Neural progenitor cell (in vitro differentiated cells): ENCODE results near the gene HNF4A. TPM values are rescaled to one million over a fixed set of nuclear protein-coding genes. Genes with fewer than 3 reads are reported as not detected.

ENCODE experiments used
- DNase-seq: peaks from one replicate; pipeline ENCODE4 v3.0.0-alpha.2; 2016; ENCODE audit warnings: low spot score
- H2AFZ ChIP-seq: fragments of 200-600 bp; sonication (generic); replicated peaks from 2 replicates; pipeline ENCODE4 v1.6.1; 2016; ENCODE audit warnings: antibody characterized with exemption
- H3F3A ChIP-seq: fragments of 200-600 bp; sonication (generic); 2 replicates; pipeline ENCODE4 v1.6.1; 2016; ENCODE audit warnings: antibody characterized with exemption, low read depth
- H3K27ac ChIP-seq: fragments of 200-600 bp; sonication (generic); 2 replicates; pipeline ENCODE4 v1.5.1; 2016; ENCODE audit warnings: mild to moderate bottlenecking
- H3K27me3 ChIP-seq: fragments of 200-600 bp; sonication (generic); 2 replicates; pipeline ENCODE4 v1.6.1; 2016; ENCODE audit warnings: mild to moderate bottlenecking, moderate library complexity
- H3K36me3 ChIP-seq: fragments of 200-600 bp; sonication (generic); 2 replicates; pipeline ENCODE4 v1.5.1; 2016
- H3K4me1 ChIP-seq: fragments of 200-600 bp; sonication (generic); 2 replicates; pipeline ENCODE4 v1.6.1; 2016; ENCODE audit warnings: mixed run types
- H3K4me2 ChIP-seq: fragments of 200-600 bp; sonication (generic); 2 replicates; pipeline ENCODE4 v1.6.1; 2016
- H3K4me3 ChIP-seq: fragments of 200-600 bp; sonication (generic); 2 replicates; pipeline ENCODE4 v1.5.1; 2016
- H3K79me2 ChIP-seq: fragments of 200-600 bp; sonication (generic); 2 replicates; pipeline ENCODE4 v1.6.1; 2016; ENCODE audit warnings: low read depth
- H3K9ac ChIP-seq: fragments of 200-600 bp; sonication (generic); 2 replicates; pipeline ENCODE4 v1.6.1; 2016
- H3K9me3 ChIP-seq: fragments of 200-600 bp; sonication (generic); 2 replicates; pipeline ENCODE4 v1.5.1; 2016; ENCODE audit warnings: low read depth
- H4K20me1 ChIP-seq: fragments of 200-600 bp; sonication (generic); 2 replicates; pipeline ENCODE4 v1.6.1; 2016; ENCODE audit warnings: low read depth
- H3K27ac Mint-ChIP-seq: 3 replicates; pipeline ENCODE4 v1.8.0; 2021; ENCODE audit warnings: mixed read lengths
- H3K27me3 Mint-ChIP-seq: 2 replicates; pipeline ENCODE4 v1.8.0; 2022; ENCODE audit warnings: low read depth, mild to moderate bottlenecking, inconsistent platforms, moderate library complexity, mixed read lengths; ENCODE audit not compliant: insufficient read depth
- H3K36me3 Mint-ChIP-seq: 3 replicates; pipeline ENCODE4 v1.8.0; 2021; ENCODE audit warnings: mixed read lengths
- H3K4me1 Mint-ChIP-seq: 3 replicates; pipeline ENCODE4 v1.8.0; 2021; ENCODE audit warnings: mixed read lengths
- H3K4me3 Mint-ChIP-seq: 3 replicates; pipeline ENCODE4 v1.8.0; 2021; ENCODE audit warnings: mild to moderate bottlenecking, moderate library complexity, mixed read lengths
- H3K9me3 Mint-ChIP-seq: 3 replicates; pipeline ENCODE4 v1.8.0; 2020; ENCODE audit warnings: mixed read lengths
- EZH2 ChIP-seq: fragments of 200-600 bp; sonication (generic); IDR thresholded peaks from 2 replicates; pipeline ENCODE4 v1.6.1; 2017; ENCODE audit warnings: antibody characterized with exemption, mild to moderate bottlenecking, moderate library complexity
- EZH2phosphoT487 ChIP-seq: fragments of 200-600 bp; sonication (generic); IDR thresholded peaks from 2 replicates; pipeline ENCODE4 v1.6.1; 2017; ENCODE audit warnings: antibody characterized with exemption
- total RNA-seq: library from RNA; depleted of rRNA; stranded (reverse); fragments of >200 nt; gene quantifications from 2 replicates; pipeline ENCODE4 v1.2.3, GENCODE V29; 2015; ENCODE audit warnings: low replicate concordance
- TF ChIP-seq, protein P1 (sequence below): fragments of 200-600 bp; sonication (generic); IDR thresholded peaks from 2 replicates; pipeline ENCODE4 v1.5.1; 2017; ENCODE audit warnings: antibody characterized with exemption, mild to moderate bottlenecking

The HNF4A gene
- total RNA-seq, 1 donor from 2014 or later = 1.6 TPM

DNA sequence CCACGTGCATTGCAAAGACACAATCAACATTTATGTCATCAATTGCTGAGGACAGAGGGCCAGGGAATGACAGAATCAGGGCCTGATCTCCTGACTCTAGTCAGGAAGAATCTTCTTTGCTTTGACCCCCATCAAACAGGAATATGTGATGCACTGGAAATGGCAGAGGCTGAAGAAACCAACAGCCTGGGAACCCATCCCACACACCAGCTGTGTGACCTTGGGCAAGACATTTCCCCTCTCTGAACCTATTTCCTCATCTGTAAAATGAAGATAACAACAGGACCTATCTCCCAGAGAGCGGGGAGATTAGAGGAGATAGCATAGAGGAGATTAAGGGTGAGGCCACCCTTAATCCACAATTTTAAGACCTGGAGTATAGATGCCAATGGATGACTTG lies 1.5 kb downstream of the HNF4A start:
- Histone ChIP-seq H3K27ac (no peak overlapping the region), H3K4me2 (no peak overlapping the region), H3K36me3 (no peaks in the 10 kb centered on the region), H3K79me2 (no peaks in the 10 kb centered on the region), H3K9ac (no peak overlapping the region), H3K4me3 (no peak overlapping the region), H3F3A (peaks cover 4% of the 10 kb centered on the region), H3K27me3 (no peaks in the 10 kb centered on the region), H4K20me1 (no peaks in the 10 kb centered on the region), H3K9me3 (no peaks in the 10 kb centered on the region), H3K4me1 (peaks cover 10% of the 10 kb centered on the region), H2AFZ (no peak overlapping the region)
- peaks cover 13% of the 10 kb centered on the region for H3K27me3 Mint-ChIP-seq
- no peak overlapping the region for H3K4me3 Mint-ChIP-seq
- peaks cover 11% of the 10 kb centered on the region for H3K4me1 Mint-ChIP-seq
- no peak for DNase-seq
- no peaks in the 10 kb centered on the region for H3K9me3 Mint-ChIP-seq
- H3K27ac Mint-ChIP-seq = no peak overlapping the region
- H3K36me3 Mint-ChIP-seq = no peaks in the 10 kb centered on the region
- TF ChIP-seq, protein P1, sequence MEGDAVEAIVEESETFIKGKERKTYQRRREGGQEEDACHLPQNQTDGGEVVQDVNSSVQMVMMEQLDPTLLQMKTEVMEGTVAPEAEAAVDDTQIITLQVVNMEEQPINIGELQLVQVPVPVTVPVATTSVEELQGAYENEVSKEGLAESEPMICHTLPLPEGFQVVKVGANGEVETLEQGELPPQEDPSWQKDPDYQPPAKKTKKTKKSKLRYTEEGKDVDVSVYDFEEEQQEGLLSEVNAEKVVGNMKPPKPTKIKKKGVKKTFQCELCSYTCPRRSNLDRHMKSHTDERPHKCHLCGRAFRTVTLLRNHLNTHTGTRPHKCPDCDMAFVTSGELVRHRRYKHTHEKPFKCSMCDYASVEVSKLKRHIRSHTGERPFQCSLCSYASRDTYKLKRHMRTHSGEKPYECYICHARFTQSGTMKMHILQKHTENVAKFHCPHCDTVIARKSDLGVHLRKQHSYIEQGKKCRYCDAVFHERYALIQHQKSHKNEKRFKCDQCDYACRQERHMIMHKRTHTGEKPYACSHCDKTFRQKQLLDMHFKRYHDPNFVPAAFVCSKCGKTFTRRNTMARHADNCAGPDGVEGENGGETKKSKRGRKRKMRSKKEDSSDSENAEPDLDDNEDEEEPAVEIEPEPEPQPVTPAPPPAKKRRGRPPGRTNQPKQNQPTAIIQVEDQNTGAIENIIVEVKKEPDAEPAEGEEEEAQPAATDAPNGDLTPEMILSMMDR = no peak
- TF ChIP-seq EZH2 (no peak), EZH2phosphoT487 (no peak)

- Mint-ChIP-seq H3K4me1 (peaks cover 5% of the 10 kb centered on the region), H3K27ac (no peak overlapping the region)
- H3K4me3 ChIP-seq = no peak overlapping the region
Measured at GRCh38 chr20:44357555-44358125, 2.1 kb downstream of the HNF4A start.

GRCh38 chr20:44358776-44359175 lies 3.3 kb downstream of the HNF4A start:
- no peak overlapping the region for H3K27ac ChIP-seq
- H3K9ac ChIP-seq = no peak overlapping the region
- Mint-ChIP-seq H3K36me3 (no peaks in the 10 kb centered on the region), H3K9me3 (no peaks in the 10 kb centered on the region), H3K27ac (no peak overlapping the region), H3K27me3 (peaks cover 12% of the 10 kb centered on the region), H3K4me1 (peaks cover 5% of the 10 kb centered on the region), H3K4me3 (no peak overlapping the region)
- no peaks in the 10 kb centered on the region for H4K20me1 ChIP-seq
- no peak overlapping the region for H2AFZ ChIP-seq
- H3K27me3 ChIP-seq = no peaks in the 10 kb centered on the region
- no peak overlapping the region for H3K4me2 ChIP-seq
- no peak overlapping the region for H3K4me3 ChIP-seq
- H3F3A ChIP-seq = no peaks in the 10 kb centered on the region
- no peak for DNase-seq
- no peaks in the 10 kb centered on the region for H3K79me2 ChIP-seq
- peaks cover 5% of the 10 kb centered on the region for H3K4me1 ChIP-seq
- TF ChIP-seq EZH2 (no peak), EZH2phosphoT487 (no peak)
- TF ChIP-seq, protein P1 = no peak
- H3K9me3 ChIP-seq = no peaks in the 10 kb centered on the region
- no peaks in the 10 kb centered on the region for H3K36me3 ChIP-seq

More at GRCh38 chr20:44357555-44358125, 2.1 kb downstream of the HNF4A start:
- TF ChIP-seq, protein P1 = no peak
- TF ChIP-seq EZH2phosphoT487 (no peak), EZH2 (no peak)
- Histone ChIP-seq H3K27me3 (no peaks in the 10 kb centered on the region), H3F3A (no peaks in the 10 kb centered on the region), H3K27ac (no peak overlapping the region), H3K79me2 (no peaks in the 10 kb centered on the region), H3K9me3 (no peaks in the 10 kb centered on the region), H2AFZ (no peak overlapping the region), H3K4me1 (peaks cover 5% of the 10 kb centered on the region), H3K4me2 (no peak overlapping the region), H4K20me1 (no peaks in the 10 kb centered on the region), H3K36me3 (no peaks in the 10 kb centered on the region), H3K9ac (no peak overlapping the region)
- Mint-ChIP-seq H3K27me3 (peaks cover 10% of the 10 kb centered on the region), H3K36me3 (no peaks in the 10 kb centered on the region), H3K4me3 (no peak overlapping the region), H3K9me3 (no peaks in the 10 kb centered on the region)
- DNase-seq = no peak
